Measurements from ENCODE around the gene TIMM8B.
"Not testable (repeated sequence)": the region's sequence is repeated elsewhere in the genome, so short reads cannot be mapped to it uniquely, and the experiment has no call there.

The TIMM8B gene

GRCh38 chr11:112103446-112103845 is 16.9 kb upstream of the TIMM8B start:
- no peak for TF ChIP-seq CTCF (conservative IDR thresholded peaks at IDR 0.05; ENCODE audit: low read length)
- DNase-seq (ENCODE audit: low read depth): no peak
- no peak overlapping the region for H3K4me3 ChIP-seq (ENCODE audit: low read length)

GRCh38 chr11:112100462-112100861 is 13.9 kb upstream of the TIMM8B start:
- no peak for DNase-seq (ENCODE audit: low read depth)
- TF ChIP-seq CTCF (conservative IDR thresholded peaks at IDR 0.05; ENCODE audit: low read length): no peak
- H3K4me3 ChIP-seq (ENCODE audit: low read length): no peak overlapping the region

- TF ChIP-seq CTCF (conservative IDR thresholded peaks at IDR 0.05; ENCODE audit: low read length): no peak
- no peak overlapping the region for H3K4me3 ChIP-seq (ENCODE audit: low read length)
- no peak for DNase-seq (ENCODE audit: low read depth)
Observed at GRCh38 chr11:112097734-112098528, 11.4 kb upstream of the TIMM8B start.

GRCh38 chr11:112096194-112096593 is 9.6 kb upstream of the TIMM8B start:
- no peak for DNase-seq (ENCODE audit: low read depth)
- no peak overlapping the region for H3K4me3 ChIP-seq (ENCODE audit: low read length)
- TF ChIP-seq CTCF (conservative IDR thresholded peaks at IDR 0.05; ENCODE audit: low read length): no peak

GRCh38 chr11:112095302-112095701 is 8.7 kb upstream of the TIMM8B start:
- not testable (repeated sequence) for DNase-seq (ENCODE audit: low read depth); H3K4me3 ChIP-seq (ENCODE audit: low read length)

GRCh38 chr11:112087212-112087611 is 656 bp upstream of the TIMM8B start:
- no peak for TF ChIP-seq CTCF (conservative IDR thresholded peaks at IDR 0.05; ENCODE audit: low read length)
- DNase-seq (ENCODE audit: low read depth): no peak
- peak overlapping the region; percentile 99 for H3K4me3 ChIP-seq (ENCODE audit: low read length)

- peak overlapping the region; percentile 99 for H3K4me3 ChIP-seq (ENCODE audit: low read length)
- TF ChIP-seq CTCF (conservative IDR thresholded peaks at IDR 0.05; ENCODE audit: low read length): no peak
- DNase-seq (ENCODE audit: low read depth): peak; percentile 18
Observed at GRCh38 chr11:112085822-112086421, 634 bp downstream of the TIMM8B start.
